Left kidney (tissue), 1 donor: Measurements from ENCODE around the gene ACAD10. TPM values are rescaled to one million over a fixed set of nuclear protein-coding genes. Genes with fewer than 3 reads are reported as not detected.

Experiments
- polyA plus RNA-seq: library from polyadenylated mRNA; unstranded; fragments of 120-200 nt; gene quantifications from one replicate; pipeline ENCODE4 v1.2.1, GENCODE V29; 2013; ENCODE audit not compliant: insufficient read length

The ACAD10 gene
- polyA plus RNA-seq, 1 donor: 54.7 TPM

Other genes starting within 250 kb of the ACAD10 start
- 102 TPM for gene ATXN2, start 86.7 kb upstream of the ACAD10 start, polyA plus RNA-seq
- gene BRAP, start 97 bp upstream of the ACAD10 start, polyA plus RNA-seq: 20.8 TPM
- 91.9 TPM for gene ALDH2, start 80.9 kb downstream of the ACAD10 start, polyA plus RNA-seq
- gene MAPKAPK5, start 156.2 kb downstream of the ACAD10 start, polyA plus RNA-seq: 68.8 TPM